Vagina (tissue), 2 donors: Measurements from ENCODE around the gene CCL11. TPM values are rescaled to one million over a fixed set of nuclear protein-coding genes. Genes with fewer than 3 reads are reported as not detected.

Experiments used
- DNase-seq, 2 donors: peaks; one replicate each; pipeline ENCODE4 v3.0.0-alpha.2; 2017; ENCODE audit errors: extremely low spot score in 2 of 2
- H3K27ac ChIP-seq: fragments of 200-600 bp; sonication (generic); one replicate; pipeline ENCODE4 v1.5.1; 2019
- H3K27me3 ChIP-seq: fragments of 200-600 bp; sonication (generic); one replicate; pipeline ENCODE4 v1.5.1; 2019
- H3K36me3 ChIP-seq, 2 donors: fragments of 200-600 bp; sonication (generic); one replicate each; pipeline ENCODE4 v1.5.1; 2017 to 2019
- H3K4me1 ChIP-seq: fragments of 200-600 bp; sonication (generic); one replicate; pipeline ENCODE4 v1.5.1; 2019
- H3K4me3 ChIP-seq, 2 donors: fragments of 200-600 bp; sonication (generic); 1 replicate in 1 of 2; 2 replicates in 1 of 2; pipeline ENCODE4 v1.5.1; 2016 to 2019
- H3K9me3 ChIP-seq: fragments of 200-600 bp; sonication (generic); one replicate; pipeline ENCODE4 v1.5.1; 2019
- POLR2A ChIP-seq, 2 donors: fragments of 450-650 bp; IDR thresholded peaks; one replicate each; pipeline ENCODE4 v1.6.1; 2017; ENCODE audit warnings: antibody characterized with exemption in 2 of 2, mild to moderate bottlenecking in 2 of 2, moderate library complexity in 2 of 2
- POLR2AphosphoS5 ChIP-seq, 2 donors: sonication (generic); formaldehyde crosslinking; IDR thresholded peaks; one replicate each; pipeline ENCODE4 v1.9.0; 2017; ENCODE audit warnings: antibody characterized with exemption in 2 of 2, mild to moderate bottlenecking in 2 of 2, low read depth in 1 of 2; ENCODE audit not compliant: insufficient read depth in 1 of 2
- intact Hi-C: fragments of 100-400 bp; cut with DNase I; formaldehyde crosslinking; loops from one replicate; pipeline ENCODE4 v1.15.1; 2023
- total RNA-seq: library from RNA; depleted of rRNA; stranded (reverse); fragments of >200 nt; gene quantifications from one replicate; pipeline ENCODE4 v1.2.3, GENCODE V29; 2016
- TF ChIP-seq, protein P1 (sequence below), 3 experiments: fragments of 450-650 bp in 2 of 3; fragments of 200-600 bp in 1 of 3; sonication (generic) in 1 of 3; IDR thresholded peaks; one replicate each; pipeline ENCODE4 v1.5.1; 2017 to 2019; ENCODE audit warnings: antibody characterized with exemption in 3 of 3, mild to moderate bottlenecking in 2 of 3, moderate library complexity in 2 of 3

The CCL11 gene
- total RNA-seq, 1 donor from 2014 or later, result 1.2 TPM

DNA sequence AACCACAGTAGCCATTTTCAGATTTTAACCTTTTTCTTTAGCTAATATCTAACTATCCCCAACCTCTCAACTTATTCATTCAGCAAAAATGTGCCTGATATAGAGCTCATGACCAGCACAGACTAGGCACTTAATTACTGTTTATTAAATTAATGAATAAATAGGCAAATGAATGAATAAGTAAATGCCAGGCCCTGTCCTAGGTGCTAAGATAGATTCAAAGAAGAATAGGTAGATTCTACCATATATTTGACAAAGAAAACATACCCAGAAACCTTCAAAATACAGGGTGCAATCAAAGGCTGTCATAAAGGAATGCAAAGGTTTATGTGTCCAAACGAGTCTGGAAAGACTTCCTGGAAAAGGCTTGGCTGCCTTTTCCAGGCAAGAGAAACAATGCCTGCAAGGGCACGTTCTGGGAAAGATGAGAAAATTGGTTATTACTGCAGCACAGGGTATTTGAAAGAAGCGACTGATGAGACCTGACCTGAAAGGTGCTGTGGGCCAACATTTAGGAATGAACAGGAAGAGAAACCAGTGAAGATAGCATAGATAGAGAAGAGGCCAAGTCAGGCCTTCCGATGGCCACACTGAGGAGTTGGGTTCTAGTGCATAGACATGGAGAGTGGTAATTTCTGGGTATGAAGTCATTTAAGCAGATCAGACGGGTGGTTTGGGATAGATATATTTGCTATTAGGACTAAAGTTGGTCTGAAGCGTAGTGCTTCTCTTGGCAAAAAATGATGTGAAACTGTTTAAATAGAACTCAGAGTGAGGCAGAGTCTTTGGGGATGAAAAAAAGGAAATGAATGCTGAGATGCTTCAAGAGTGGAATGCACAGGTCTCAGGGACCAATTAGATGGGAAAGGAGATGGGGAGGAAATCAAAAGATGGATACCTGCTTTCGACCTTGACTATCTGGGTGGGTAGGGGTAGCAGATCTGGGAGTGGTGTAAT is 41.9 kb upstream of the CCL11 start:
- Histone ChIP-seq H3K9me3 (no peaks in the 10 kb centered on the region), H3K4me3 (no peak overlapping the region), H3K36me3 (no peaks in the 10 kb centered on the region), H3K27ac (no peak overlapping the region), H3K27me3 (no peaks in the 10 kb centered on the region), H3K4me1 (peaks cover 19% of the 10 kb centered on the region)
- DNase-seq, result peak in 1 of 2 donors; percentile 49
- intact Hi-C loops, result no loop called here
- no peak for TF ChIP-seq POLR2AphosphoS5 (IDR thresholded peaks at IDR 0.05; ENCODE audit: insufficient read depth in 1 of 2, low read depth in 1 of 2)
- no peak for TF ChIP-seq POLR2A (IDR thresholded peaks at IDR 0.05)
- TF ChIP-seq, protein P1, sequence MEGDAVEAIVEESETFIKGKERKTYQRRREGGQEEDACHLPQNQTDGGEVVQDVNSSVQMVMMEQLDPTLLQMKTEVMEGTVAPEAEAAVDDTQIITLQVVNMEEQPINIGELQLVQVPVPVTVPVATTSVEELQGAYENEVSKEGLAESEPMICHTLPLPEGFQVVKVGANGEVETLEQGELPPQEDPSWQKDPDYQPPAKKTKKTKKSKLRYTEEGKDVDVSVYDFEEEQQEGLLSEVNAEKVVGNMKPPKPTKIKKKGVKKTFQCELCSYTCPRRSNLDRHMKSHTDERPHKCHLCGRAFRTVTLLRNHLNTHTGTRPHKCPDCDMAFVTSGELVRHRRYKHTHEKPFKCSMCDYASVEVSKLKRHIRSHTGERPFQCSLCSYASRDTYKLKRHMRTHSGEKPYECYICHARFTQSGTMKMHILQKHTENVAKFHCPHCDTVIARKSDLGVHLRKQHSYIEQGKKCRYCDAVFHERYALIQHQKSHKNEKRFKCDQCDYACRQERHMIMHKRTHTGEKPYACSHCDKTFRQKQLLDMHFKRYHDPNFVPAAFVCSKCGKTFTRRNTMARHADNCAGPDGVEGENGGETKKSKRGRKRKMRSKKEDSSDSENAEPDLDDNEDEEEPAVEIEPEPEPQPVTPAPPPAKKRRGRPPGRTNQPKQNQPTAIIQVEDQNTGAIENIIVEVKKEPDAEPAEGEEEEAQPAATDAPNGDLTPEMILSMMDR (IDR thresholded peaks at IDR 0.05), result no peak

- Histone ChIP-seq H3K36me3 (no peaks in the 10 kb centered on the region), H3K9me3 (no peaks in the 10 kb centered on the region), H3K4me1 (peaks cover 31% of the 10 kb centered on the region), H3K27ac (no peak overlapping the region), H3K4me3 (no peak overlapping the region), H3K27me3 (no peaks in the 10 kb centered on the region)
- intact Hi-C loops, result no loop called here
- TF ChIP-seq POLR2A (IDR thresholded peaks at IDR 0.05), result no peak
- TF ChIP-seq POLR2AphosphoS5 (IDR thresholded peaks at IDR 0.05; ENCODE audit: insufficient read depth in 1 of 2, low read depth in 1 of 2), result no peak
- TF ChIP-seq, protein P1 (IDR thresholded peaks at IDR 0.05), result no peak
- no peak for DNase-seq
Measured at GRCh38 chr17:34245351-34245905, 40.1 kb upstream of the CCL11 start.

DNA sequence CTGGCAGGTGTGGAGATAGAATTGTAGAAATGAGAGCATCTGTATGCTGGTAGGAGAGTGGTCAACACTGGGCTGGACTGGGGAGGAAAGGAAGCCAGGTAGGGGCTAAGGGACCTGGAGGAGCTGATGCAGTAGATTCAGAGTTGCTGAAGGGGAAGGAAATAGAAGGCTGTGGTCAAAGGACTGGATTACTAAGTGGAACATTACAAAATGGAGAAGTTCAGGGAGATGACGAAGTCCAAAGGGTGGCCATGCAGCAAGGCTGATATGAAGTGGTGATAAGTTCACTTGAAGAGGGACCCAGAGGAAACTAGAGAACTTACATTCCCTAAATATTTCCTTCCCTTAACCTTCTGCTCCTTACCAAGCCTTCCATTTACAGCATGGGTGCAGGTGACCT is 39.1 kb upstream of the CCL11 start:
- Histone ChIP-seq H3K4me1 (peaks cover 31% of the 10 kb centered on the region), H3K27ac (no peak overlapping the region), H3K36me3 (no peaks in the 10 kb centered on the region), H3K9me3 (no peaks in the 10 kb centered on the region), H3K4me3 (no peak overlapping the region), H3K27me3 (no peaks in the 10 kb centered on the region)
- intact Hi-C loops, result no loop called here
- no peak for DNase-seq
- no peak for TF ChIP-seq POLR2AphosphoS5 (IDR thresholded peaks at IDR 0.05; ENCODE audit: insufficient read depth in 1 of 2, low read depth in 1 of 2)
- TF ChIP-seq POLR2A (IDR thresholded peaks at IDR 0.05), result no peak
- TF ChIP-seq, protein P1 (IDR thresholded peaks at IDR 0.05), result no peak

DNA sequence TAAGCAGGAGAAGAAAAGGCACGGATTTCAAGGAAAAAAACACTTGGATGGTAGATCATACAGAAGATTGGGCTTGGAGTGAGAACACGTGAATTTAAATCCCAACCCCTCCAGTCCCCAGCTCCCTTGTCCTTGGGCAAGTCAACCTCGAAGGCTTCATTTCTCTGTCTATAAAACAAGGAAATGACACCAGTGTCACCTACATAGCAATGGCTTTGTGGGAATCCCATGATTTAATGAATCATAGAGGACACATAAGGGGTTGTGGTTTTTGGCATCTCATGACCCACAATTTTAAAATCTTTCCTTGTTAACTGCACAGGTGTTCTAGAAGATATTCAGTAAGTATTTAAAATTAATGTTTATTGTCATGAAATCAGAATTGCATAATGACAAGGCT is 38.7 kb upstream of the CCL11 start:
- TF ChIP-seq, protein P1 (IDR thresholded peaks at IDR 0.05), result no peak
- TF ChIP-seq POLR2AphosphoS5 (IDR thresholded peaks at IDR 0.05; ENCODE audit: insufficient read depth in 1 of 2, low read depth in 1 of 2), result no peak
- TF ChIP-seq POLR2A (IDR thresholded peaks at IDR 0.05), result no peak
- Histone ChIP-seq H3K9me3 (no peaks in the 10 kb centered on the region), H3K4me3 (no peak overlapping the region), H3K27ac (no peak overlapping the region), H3K36me3 (no peaks in the 10 kb centered on the region), H3K4me1 (peaks cover 36% of the 10 kb centered on the region), H3K27me3 (no peaks in the 10 kb centered on the region)
- DNase-seq, result no peak
- intact Hi-C loops, result no loop called here
